EH (cell line): Measurements from ENCODE around the gene GPR65.

ENCODE experiments used
- DNase-seq: peaks from one replicate; pipeline ENCODE4 v3.0.0-alpha.2; 2015; ENCODE audit warnings: low read depth

Gene GPR65

GRCh38 chr14:88040146-88040545, 35.2 kb downstream of the GPR65 start:
- DNase-seq, result no peak

GRCh38 chr14:88043529-88044443, 38.9 kb downstream of the GPR65 start:
- DNase-seq, result no peak

GRCh38 chr14:88044444-88044758, 39.5 kb downstream of the GPR65 start:
- DNase-seq, result no peak

GRCh38 chr14:88044776-88045446, 40.0 kb downstream of the GPR65 start:
- DNase-seq, result no peak

- no peak for DNase-seq
Observed at GRCh38 chr14:88045705-88046104, 40.8 kb downstream of the GPR65 start.

GRCh38 chr14:88048351-88048750, 43.4 kb downstream of the GPR65 start:
- DNase-seq, result no peak

GRCh38 chr14:88049266-88049665, 44.3 kb downstream of the GPR65 start:
- no peak for DNase-seq

- DNase-seq, result no peak
Observed at GRCh38 chr14:88049936-88050335, 45.0 kb downstream of the GPR65 start.

GRCh38 chr14:88060576-88060975, 55.6 kb downstream of the GPR65 start:
- DNase-seq, result no peak

GRCh38 chr14:88063811-88064210, 58.9 kb downstream of the GPR65 start:
- DNase-seq, result peak; percentile 6
